ENCODE data around the gene DDX47.

DNA sequence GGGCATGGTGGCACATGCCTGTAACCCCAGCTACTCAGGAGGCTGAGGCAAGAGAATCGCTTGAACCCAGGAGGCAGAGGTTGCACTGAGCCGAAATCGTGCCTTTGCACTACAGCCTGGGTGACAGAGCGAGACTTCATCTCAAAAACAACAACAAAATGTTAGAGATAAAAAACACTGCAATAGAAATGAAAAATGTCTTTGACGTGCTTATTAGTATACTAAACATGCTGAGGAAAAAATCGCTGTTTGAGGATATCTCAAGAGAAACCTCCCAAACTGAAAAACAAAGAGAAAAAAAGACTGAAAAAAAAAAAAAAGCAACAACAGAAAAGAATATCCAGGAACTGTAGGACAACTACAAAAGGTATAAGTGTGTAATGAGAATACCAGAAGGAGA is 42.9 kb upstream of the DDX47 start:
- TF ChIP-seq, protein P1, sequence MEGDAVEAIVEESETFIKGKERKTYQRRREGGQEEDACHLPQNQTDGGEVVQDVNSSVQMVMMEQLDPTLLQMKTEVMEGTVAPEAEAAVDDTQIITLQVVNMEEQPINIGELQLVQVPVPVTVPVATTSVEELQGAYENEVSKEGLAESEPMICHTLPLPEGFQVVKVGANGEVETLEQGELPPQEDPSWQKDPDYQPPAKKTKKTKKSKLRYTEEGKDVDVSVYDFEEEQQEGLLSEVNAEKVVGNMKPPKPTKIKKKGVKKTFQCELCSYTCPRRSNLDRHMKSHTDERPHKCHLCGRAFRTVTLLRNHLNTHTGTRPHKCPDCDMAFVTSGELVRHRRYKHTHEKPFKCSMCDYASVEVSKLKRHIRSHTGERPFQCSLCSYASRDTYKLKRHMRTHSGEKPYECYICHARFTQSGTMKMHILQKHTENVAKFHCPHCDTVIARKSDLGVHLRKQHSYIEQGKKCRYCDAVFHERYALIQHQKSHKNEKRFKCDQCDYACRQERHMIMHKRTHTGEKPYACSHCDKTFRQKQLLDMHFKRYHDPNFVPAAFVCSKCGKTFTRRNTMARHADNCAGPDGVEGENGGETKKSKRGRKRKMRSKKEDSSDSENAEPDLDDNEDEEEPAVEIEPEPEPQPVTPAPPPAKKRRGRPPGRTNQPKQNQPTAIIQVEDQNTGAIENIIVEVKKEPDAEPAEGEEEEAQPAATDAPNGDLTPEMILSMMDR (IDR thresholded peaks at IDR 0.05): no peak
- no peak for TF ChIP-seq EZH2 (IDR thresholded peaks at IDR 0.05; ENCODE audit: borderline replicate concordance, insufficient read depth, low read depth, low read length, poor library complexity, severe bottlenecking)

Measured in B cell (primary cell).